ENCODE measurements around the gene SELL.
"Not testable (repeated sequence)": the region's sequence is repeated elsewhere in the genome, so short reads cannot be mapped to it uniquely, and the experiment has no call there.

SELL gene

GRCh38 chr1:169676001-169676400 lies 35.4 kb downstream of the SELL start:
- no peaks in the 10 kb centered on the region for H3K36me3 ChIP-seq (ENCODE audit: control insufficient read depth in 2 of 2, insufficient read depth in 2 of 2, low read length in 2 of 2)
- H3K9ac ChIP-seq (ENCODE audit: low read depth in 1 of 2, low read length in 2 of 2): no peak overlapping the region
- H3K4me3 ChIP-seq (ENCODE audit: low read length in 2 of 2): no peak overlapping the region
- no peak overlapping the region for H3K27ac ChIP-seq (ENCODE audit: low read depth in 2 of 2, low read length in 2 of 2)
- H3K4me1 ChIP-seq (ENCODE audit: control insufficient read depth in 2 of 2, insufficient read depth in 2 of 2, low read length in 2 of 2): no peaks in the 10 kb centered on the region
- no peaks in the 10 kb centered on the region for H3K9me3 ChIP-seq (ENCODE audit: control insufficient read depth in 2 of 2, low read length in 2 of 2)
- no peaks in the 10 kb centered on the region for H3K27me3 ChIP-seq (ENCODE audit: control insufficient read depth in 2 of 2, insufficient read depth in 2 of 2, low read length in 2 of 2)

GRCh38 chr1:169670836-169671235 lies 40.6 kb downstream of the SELL start:
- Histone ChIP-seq H3K27me3 (ENCODE audit: control insufficient read depth in 2 of 2, insufficient read depth in 2 of 2, low read length in 2 of 2) (no peaks in the 10 kb centered on the region), H3K27ac (ENCODE audit: low read depth in 2 of 2, low read length in 2 of 2) (no peak overlapping the region), H3K9ac (ENCODE audit: low read depth in 1 of 2, low read length in 2 of 2) (no peak overlapping the region), H3K36me3 (ENCODE audit: control insufficient read depth in 2 of 2, insufficient read depth in 2 of 2, low read length in 2 of 2) (no peaks in the 10 kb centered on the region), H3K4me3 (ENCODE audit: low read length in 2 of 2) (no peak overlapping the region), H3K4me1 (ENCODE audit: control insufficient read depth in 2 of 2, insufficient read depth in 2 of 2, low read length in 2 of 2) (no peaks in the 10 kb centered on the region), H3K9me3 (ENCODE audit: control insufficient read depth in 2 of 2, low read length in 2 of 2) (no peaks in the 10 kb centered on the region)

DNA sequence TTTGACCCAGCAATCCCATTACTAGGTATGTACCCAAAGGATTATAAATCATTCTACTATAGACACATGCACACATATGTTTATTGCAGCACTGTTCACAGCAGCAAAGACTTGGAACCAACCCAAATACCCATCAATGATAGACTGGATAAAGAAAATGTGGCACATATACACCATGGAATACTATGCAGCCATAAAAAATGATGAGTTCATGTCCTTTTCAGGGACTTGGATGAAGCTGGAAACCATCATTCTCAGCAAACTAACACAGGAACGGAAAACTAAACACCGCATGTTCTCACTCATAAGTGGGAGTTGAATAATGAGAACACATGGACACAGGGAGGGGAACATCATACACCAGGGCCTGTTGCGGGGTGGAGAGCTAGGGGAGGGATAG lies 41.2 kb downstream of the SELL start:
- not testable (repeated sequence) for H3K27ac ChIP-seq (ENCODE audit: low read depth in 2 of 2, low read length in 2 of 2); H3K27me3 ChIP-seq (ENCODE audit: control insufficient read depth in 2 of 2, insufficient read depth in 2 of 2, low read length in 2 of 2); H3K36me3 ChIP-seq (ENCODE audit: control insufficient read depth in 2 of 2, insufficient read depth in 2 of 2, low read length in 2 of 2); H3K4me3 ChIP-seq (ENCODE audit: low read length in 2 of 2); H3K4me1 ChIP-seq (ENCODE audit: control insufficient read depth in 2 of 2, insufficient read depth in 2 of 2, low read length in 2 of 2); H3K9ac ChIP-seq (ENCODE audit: low read depth in 1 of 2, low read length in 2 of 2); H3K9me3 ChIP-seq (ENCODE audit: control insufficient read depth in 2 of 2, low read length in 2 of 2)

DNA sequence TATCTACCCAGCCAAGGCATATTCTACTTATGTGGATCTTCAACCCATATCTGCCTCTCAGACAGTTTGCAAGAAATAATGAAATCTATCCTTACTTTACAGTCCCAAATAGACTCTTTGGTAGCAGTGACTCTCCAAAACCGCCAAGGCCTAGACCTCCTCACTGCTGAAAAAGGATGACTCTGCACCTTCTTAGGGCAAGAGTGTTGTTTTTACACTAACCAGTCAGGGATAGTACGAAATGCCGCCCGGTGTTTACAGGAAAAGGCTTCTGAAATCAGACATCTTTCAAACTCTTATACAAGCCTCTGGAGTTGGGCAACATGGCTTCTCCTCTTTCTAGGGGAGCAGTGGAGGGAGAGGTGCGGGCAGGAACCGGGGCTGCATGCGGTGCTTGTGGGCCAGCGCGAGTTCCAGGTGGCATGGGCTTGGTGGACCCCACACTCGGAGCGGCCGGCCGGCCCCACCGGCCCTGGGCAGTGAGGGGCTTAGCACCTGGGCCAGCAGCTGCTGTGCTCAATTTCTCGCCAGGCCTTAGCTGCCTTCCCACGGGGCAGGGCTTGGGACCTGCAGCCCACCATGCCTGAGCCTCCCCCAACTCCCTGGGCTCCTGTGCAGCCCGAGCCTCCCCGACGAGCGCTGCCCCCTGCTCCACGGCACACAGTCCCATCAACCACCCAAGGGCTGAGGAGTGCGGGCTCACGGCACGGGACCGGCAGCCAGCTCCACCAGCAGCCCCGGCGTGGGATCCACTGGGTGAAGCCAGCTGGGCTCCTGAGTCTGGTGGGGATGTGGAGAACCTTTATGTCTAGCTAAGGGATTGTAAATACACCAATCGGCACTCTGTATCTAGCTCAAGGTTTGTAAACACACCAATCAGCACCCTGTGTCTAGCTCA lies 43.5 kb downstream of the SELL start:
- not testable (repeated sequence) for H3K36me3 ChIP-seq (ENCODE audit: control insufficient read depth in 2 of 2, insufficient read depth in 2 of 2, low read length in 2 of 2); H3K27ac ChIP-seq (ENCODE audit: low read depth in 2 of 2, low read length in 2 of 2); H3K9me3 ChIP-seq (ENCODE audit: control insufficient read depth in 2 of 2, low read length in 2 of 2); H3K27me3 ChIP-seq (ENCODE audit: control insufficient read depth in 2 of 2, insufficient read depth in 2 of 2, low read length in 2 of 2); H3K9ac ChIP-seq (ENCODE audit: low read depth in 1 of 2, low read length in 2 of 2); H3K4me3 ChIP-seq (ENCODE audit: low read length in 2 of 2); H3K4me1 ChIP-seq (ENCODE audit: control insufficient read depth in 2 of 2, insufficient read depth in 2 of 2, low read length in 2 of 2)

- not testable (repeated sequence) for H3K9me3 ChIP-seq (ENCODE audit: control insufficient read depth in 2 of 2, low read length in 2 of 2); H3K9ac ChIP-seq (ENCODE audit: low read depth in 1 of 2, low read length in 2 of 2); H3K4me1 ChIP-seq (ENCODE audit: control insufficient read depth in 2 of 2, insufficient read depth in 2 of 2, low read length in 2 of 2); H3K4me3 ChIP-seq (ENCODE audit: low read length in 2 of 2); H3K27ac ChIP-seq (ENCODE audit: low read depth in 2 of 2, low read length in 2 of 2); H3K27me3 ChIP-seq (ENCODE audit: control insufficient read depth in 2 of 2, insufficient read depth in 2 of 2, low read length in 2 of 2); H3K36me3 ChIP-seq (ENCODE audit: control insufficient read depth in 2 of 2, insufficient read depth in 2 of 2, low read length in 2 of 2)
Observed at GRCh38 chr1:169667227-169667639, 44.2 kb downstream of the SELL start.

- H3K27ac ChIP-seq (ENCODE audit: low read depth in 2 of 2, low read length in 2 of 2); H3K4me1 ChIP-seq (ENCODE audit: control insufficient read depth in 2 of 2, insufficient read depth in 2 of 2, low read length in 2 of 2); H3K4me3 ChIP-seq (ENCODE audit: low read length in 2 of 2): not testable (repeated sequence)
Observed at GRCh38 chr1:169662680-169663079, 48.7 kb downstream of the SELL start.

DNA sequence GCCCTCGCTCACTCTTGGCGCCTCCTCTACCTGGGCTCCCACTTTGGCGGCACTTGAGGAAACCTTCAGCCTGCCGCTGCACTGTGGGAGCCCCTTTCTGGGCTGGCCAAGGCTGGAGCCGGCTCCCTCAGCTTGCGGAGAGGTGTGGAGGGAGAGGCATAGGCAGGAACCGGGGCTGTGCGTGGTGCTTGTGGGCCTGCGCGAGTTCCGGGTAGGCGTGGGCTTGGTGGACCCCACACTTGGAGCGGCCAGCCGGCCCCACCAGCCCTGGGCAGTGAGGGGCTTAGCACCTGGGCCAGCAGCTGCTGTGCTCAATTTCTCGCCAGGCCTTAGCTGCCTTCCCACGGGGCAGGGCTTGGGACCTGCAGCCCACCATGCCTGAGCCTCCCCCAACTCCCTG lies 50.4 kb downstream of the SELL start:
- H3K9ac ChIP-seq (ENCODE audit: low read depth in 1 of 2, low read length in 2 of 2); H3K36me3 ChIP-seq (ENCODE audit: control insufficient read depth in 2 of 2, insufficient read depth in 2 of 2, low read length in 2 of 2); H3K4me3 ChIP-seq (ENCODE audit: low read length in 2 of 2); H3K4me1 ChIP-seq (ENCODE audit: control insufficient read depth in 2 of 2, insufficient read depth in 2 of 2, low read length in 2 of 2); H3K9me3 ChIP-seq (ENCODE audit: control insufficient read depth in 2 of 2, low read length in 2 of 2); H3K27me3 ChIP-seq (ENCODE audit: control insufficient read depth in 2 of 2, insufficient read depth in 2 of 2, low read length in 2 of 2); H3K27ac ChIP-seq (ENCODE audit: low read depth in 2 of 2, low read length in 2 of 2): not testable (repeated sequence)

More at GRCh38 chr1:169662680-169663079, 48.7 kb downstream of the SELL start:
- H3K9me3 ChIP-seq (ENCODE audit: control insufficient read depth in 2 of 2, low read length in 2 of 2); H3K27me3 ChIP-seq (ENCODE audit: control insufficient read depth in 2 of 2, insufficient read depth in 2 of 2, low read length in 2 of 2); H3K36me3 ChIP-seq (ENCODE audit: control insufficient read depth in 2 of 2, insufficient read depth in 2 of 2, low read length in 2 of 2); H3K9ac ChIP-seq (ENCODE audit: low read depth in 1 of 2, low read length in 2 of 2): not testable (repeated sequence)

- H3K27ac ChIP-seq (ENCODE audit: low read depth in 2 of 2, low read length in 2 of 2); H3K9ac ChIP-seq (ENCODE audit: low read depth in 1 of 2, low read length in 2 of 2): not testable (repeated sequence)
Observed at GRCh38 chr1:169658777-169659176, 52.6 kb downstream of the SELL start.

GRCh38 chr1:169653873-169654272 lies 57.5 kb downstream of the SELL start:
- Histone ChIP-seq H3K36me3 (ENCODE audit: control insufficient read depth in 2 of 2, insufficient read depth in 2 of 2, low read length in 2 of 2) (no peaks in the 10 kb centered on the region), H3K27me3 (ENCODE audit: control insufficient read depth in 2 of 2, insufficient read depth in 2 of 2, low read length in 2 of 2) (no peaks in the 10 kb centered on the region), H3K27ac (ENCODE audit: low read depth in 2 of 2, low read length in 2 of 2) (no peak overlapping the region), H3K9ac (ENCODE audit: low read depth in 1 of 2, low read length in 2 of 2) (no peak overlapping the region), H3K4me3 (ENCODE audit: low read length in 2 of 2) (no peak overlapping the region), H3K9me3 (ENCODE audit: control insufficient read depth in 2 of 2, low read length in 2 of 2) (no peaks in the 10 kb centered on the region), H3K4me1 (ENCODE audit: control insufficient read depth in 2 of 2, insufficient read depth in 2 of 2, low read length in 2 of 2) (no peaks in the 10 kb centered on the region)

More at GRCh38 chr1:169658777-169659176, 52.6 kb downstream of the SELL start:
- not testable (repeated sequence) for H3K4me1 ChIP-seq (ENCODE audit: control insufficient read depth in 2 of 2, insufficient read depth in 2 of 2, low read length in 2 of 2); H3K4me3 ChIP-seq (ENCODE audit: low read length in 2 of 2); H3K36me3 ChIP-seq (ENCODE audit: control insufficient read depth in 2 of 2, insufficient read depth in 2 of 2, low read length in 2 of 2); H3K9me3 ChIP-seq (ENCODE audit: control insufficient read depth in 2 of 2, low read length in 2 of 2); H3K27me3 ChIP-seq (ENCODE audit: control insufficient read depth in 2 of 2, insufficient read depth in 2 of 2, low read length in 2 of 2)

GRCh38 chr1:169651035-169651434 lies 60.4 kb downstream of the SELL start:
- Histone ChIP-seq H3K27me3 (ENCODE audit: control insufficient read depth in 2 of 2, insufficient read depth in 2 of 2, low read length in 2 of 2) (no peaks in the 10 kb centered on the region), H3K9me3 (ENCODE audit: control insufficient read depth in 2 of 2, low read length in 2 of 2) (no peaks in the 10 kb centered on the region), H3K4me1 (ENCODE audit: control insufficient read depth in 2 of 2, insufficient read depth in 2 of 2, low read length in 2 of 2) (no peaks in the 10 kb centered on the region), H3K27ac (ENCODE audit: low read depth in 2 of 2, low read length in 2 of 2) (no peak overlapping the region), H3K4me3 (ENCODE audit: low read length in 2 of 2) (no peak overlapping the region), H3K36me3 (ENCODE audit: control insufficient read depth in 2 of 2, insufficient read depth in 2 of 2, low read length in 2 of 2) (no peaks in the 10 kb centered on the region), H3K9ac (ENCODE audit: low read depth in 1 of 2, low read length in 2 of 2) (no peak overlapping the region)
